Measurements from ENCODE around the gene GAS7.

GRCh38 chr17:10092595-10092994 lies 105.8 kb downstream of the GAS7 start:
- TF ChIP-seq POLR2A (IDR thresholded peaks at IDR 0.05): no peak
- TF ChIP-seq, protein P1, sequence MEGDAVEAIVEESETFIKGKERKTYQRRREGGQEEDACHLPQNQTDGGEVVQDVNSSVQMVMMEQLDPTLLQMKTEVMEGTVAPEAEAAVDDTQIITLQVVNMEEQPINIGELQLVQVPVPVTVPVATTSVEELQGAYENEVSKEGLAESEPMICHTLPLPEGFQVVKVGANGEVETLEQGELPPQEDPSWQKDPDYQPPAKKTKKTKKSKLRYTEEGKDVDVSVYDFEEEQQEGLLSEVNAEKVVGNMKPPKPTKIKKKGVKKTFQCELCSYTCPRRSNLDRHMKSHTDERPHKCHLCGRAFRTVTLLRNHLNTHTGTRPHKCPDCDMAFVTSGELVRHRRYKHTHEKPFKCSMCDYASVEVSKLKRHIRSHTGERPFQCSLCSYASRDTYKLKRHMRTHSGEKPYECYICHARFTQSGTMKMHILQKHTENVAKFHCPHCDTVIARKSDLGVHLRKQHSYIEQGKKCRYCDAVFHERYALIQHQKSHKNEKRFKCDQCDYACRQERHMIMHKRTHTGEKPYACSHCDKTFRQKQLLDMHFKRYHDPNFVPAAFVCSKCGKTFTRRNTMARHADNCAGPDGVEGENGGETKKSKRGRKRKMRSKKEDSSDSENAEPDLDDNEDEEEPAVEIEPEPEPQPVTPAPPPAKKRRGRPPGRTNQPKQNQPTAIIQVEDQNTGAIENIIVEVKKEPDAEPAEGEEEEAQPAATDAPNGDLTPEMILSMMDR (IDR thresholded peaks at IDR 0.05): no peak
